K562 (cell line): ENCODE measurements around the gene MYH7. TPM values are rescaled to one million over a fixed set of nuclear protein-coding genes. Genes with fewer than 3 reads are reported as not detected.

ENCODE experiments used
- ATAC-seq: fragments of 200-7000 bp; cut with Tn5 transposase; 3 replicates; pipeline ENCODE4 v1.9.1; 2020; ENCODE audit warnings: moderate library complexity
- BruUV-seq: library from RNA; stranded (reverse); fragments of 400-500 nt; replicated peaks from 2 replicates; lab custom pipeline; 2021; lab: Mats Ljungman, UMichigan
- CTCF ChIA-PET: fragments of 300-600 bp; formaldehyde crosslinking; extraction: SDS; loops from one replicate; lab custom pipeline; 2021; ENCODE audit warnings: low intra/inter-chr PET ratio; lab: Yijun Ruan, JAX
- POLR2A ChIA-PET: fragments of 300-600, 350-650 bp; sonication (Branson Sonifier 250); formaldehyde crosslinking; extraction: SDS; loops from one replicate; lab custom pipeline; 2021; ENCODE audit warnings: antibody characterized with exemption, inconsistent platforms; lab: Yijun Ruan, JAX
- DNase-seq, 4 experiments: peaks; one replicate each; pipeline versions ENCODE4 v3.0.0 to v3.0.0-alpha.2; 2011 to 2018; ENCODE audit warnings: low spot score in 3 of 4, mixed read lengths in 3 of 4; ENCODE audit errors: extremely low read depth in 1 of 4
- FAIRE-seq: peaks from 2 replicates; lab custom pipeline; 2011; peaks lifted over from hg19 to GRCh38; lab: Jason Lieb, UNC
- H2AFZ ChIP-seq: 2 replicates; pipeline ENCODE4 v1.6.0; 2011; ENCODE audit warnings: low read depth, low read length, control low read depth, inconsistent platforms
- H3K27ac ChIP-seq: fragments of 200-600 bp; 3 replicates; pipeline ENCODE4 v1.8.0; 2011; ENCODE audit warnings: low read depth, mild to moderate bottlenecking, control low read depth, inconsistent platforms, low read length, moderate library complexity, mixed read lengths; ENCODE audit errors: extremely low read depth
- H3K27me3 ChIP-seq, 2 experiments: fragments of 300-600 bp in 1 of 2; 2 replicates in 1 of 2; 3 replicates in 1 of 2; pipeline versions ENCODE4 v1.6.0 to v1.8.0; 2011; ENCODE audit warnings: inconsistent platforms in 2 of 2, low read length in 2 of 2, mild to moderate bottlenecking in 1 of 2, mixed read lengths in 1 of 2, moderate library complexity in 1 of 2; ENCODE audit not compliant: control insufficient read depth in 2 of 2, insufficient read depth in 2 of 2
- H3K36me3 ChIP-seq: fragments of 300-600 bp; 3 replicates; pipeline ENCODE4 v1.8.0; 2011; ENCODE audit warnings: mild to moderate bottlenecking, low read length, inconsistent platforms; ENCODE audit not compliant: control insufficient read depth, insufficient read depth
- H3K4me1 ChIP-seq, 2 experiments: fragments of 200-600 bp in 1 of 2; replicated peaks in 1 of 2; 2 replicates in 1 of 2; 3 replicates in 1 of 2; pipeline versions ENCODE4 v1.5.1 to v1.8.0; 2011; ENCODE audit warnings: inconsistent platforms in 2 of 2, low read length in 2 of 2, mild to moderate bottlenecking in 1 of 2, mixed read lengths in 1 of 2, moderate library complexity in 1 of 2; ENCODE audit not compliant: control insufficient read depth in 2 of 2, insufficient read depth in 2 of 2
- H3K4me2 ChIP-seq: 2 replicates; pipeline ENCODE4 v1.6.1; 2011; ENCODE audit warnings: low read length, control low read depth, inconsistent platforms, mixed read lengths; ENCODE audit not compliant: insufficient read depth
- H3K4me3 ChIP-seq: fragments of 200-600 bp; sonication (generic), shearing (Covaris generic); 2 replicates; pipeline ENCODE4 v1.5.1; 2016; ENCODE audit warnings: control low read depth, inconsistent platforms
- H3K79me2 ChIP-seq: fragments of 200-600 bp; 3 replicates; pipeline ENCODE4 v1.8.0; 2011; ENCODE audit warnings: low read length, inconsistent platforms; ENCODE audit not compliant: control insufficient read depth, insufficient read depth
- H3K9ac ChIP-seq, 2 experiments: 2 replicates each; pipeline versions ENCODE4 v1.6.0 to v1.6.1; 2011; ENCODE audit warnings: low read depth in 2 of 2, low read length in 2 of 2, control low read depth in 1 of 2, inconsistent platforms in 1 of 2, mild to moderate bottlenecking in 1 of 2, mixed read lengths in 1 of 2; ENCODE audit not compliant: insufficient read depth in 1 of 2
- H3K9me1 ChIP-seq: one replicate; pipeline ENCODE4 v1.6.0; 2011; ENCODE audit warnings: inconsistent platforms, mild to moderate bottlenecking, low read length, moderate library complexity; ENCODE audit not compliant: control insufficient read depth, insufficient read depth
- H3K9me3 ChIP-seq: replicated peaks from 2 replicates; pipeline ENCODE4 v1.5.1; 2011; ENCODE audit warnings: low read depth, low read length, inconsistent platforms; ENCODE audit not compliant: control insufficient read depth, insufficient read depth
- H4K20me1 ChIP-seq: replicated peaks from 2 replicates; pipeline ENCODE4 v1.6.1; 2011; ENCODE audit warnings: low read length, inconsistent platforms, mixed read lengths; ENCODE audit not compliant: control insufficient read depth, insufficient read depth
- BACH1 ChIP-seq: fragments of 200-800 bp; sonication (Bioruptor generic); IDR thresholded peaks from 2 replicates; pipeline ENCODE4 v1.6.1; 2016; ENCODE audit warnings: missing genetic modification characterization, missing compliant biosample characterization
- ZEB2 ChIP-seq: fragments of 450-650 bp; IDR thresholded peaks from 2 replicates; pipeline ENCODE4 v1.6.1; 2016
- ZKSCAN1 ChIP-seq: fragments of 150-350 bp; IDR thresholded peaks from 2 replicates; pipeline ENCODE4 v1.6.1; 2016; ENCODE audit warnings: low read depth, low read length
- WGBS: fragments of 100-300 bp; shearing (Covaris generic); methylation state at CpG from one replicate; pipeline ENCODE4 v1.1.6; 2016; ENCODE audit warnings: low coverage, mixed read lengths; ENCODE audit not compliant: insufficient coverage; ENCODE audit errors: missing lambda C conversion rate; 5-methylcytosine and 5-hydroxymethylcytosine counted together
- in situ Hi-C: fragments of 300-500 bp; cut with MboI; formaldehyde crosslinking; loops from 4 replicates; pipeline ENCODE4 v1.15.0; 2018; ENCODE audit warnings: inconsistent platforms, mixed read lengths
- intact Hi-C: fragments of 100-400 bp; cut with micrococcal nuclease; formaldehyde crosslinking; loops from 2 replicates; pipeline ENCODE4 v1.14.2; 2022
- polyA plus RNA-seq, 8 experiments: library from polyadenylated mRNA; depleted of rRNA in 4 of 8; stranded (reverse) in 5 of 8; unstranded in 3 of 8; fragments of >200 nt; fragmentation: Nextera tagmentation in 2 of 8; fragmentation: Illumina TruSeq in 1 of 8; extraction: Ambion mirVana in 2 of 8; extraction: Trizol in 1 of 8; gene quantifications; 2 replicates each; pipeline versions ENCODE4 v1.2.1 to v1.2.3, GENCODE V29; 2011 to 2014; ENCODE audit warnings: inconsistent platforms in 1 of 8, missing spikeins in 1 of 8
- total RNA-seq, 7 experiments: library from RNA; depleted of rRNA in 6 of 7; stranded (reverse); fragments of >200 nt in 6 of 7; fragmentation: Illumina TruSeq in 2 of 7; extraction: Trizol in 2 of 7; gene quantifications; 2 replicates each; pipeline versions ENCODE4 v1.2.1 to v1.2.3, GENCODE V29; 2011 to 2021; ENCODE audit warnings: low replicate concordance in 1 of 7

MYH7 gene
- total and polyA plus RNA-seq, 9 of the 15 experiments (the other 6 are each of a cell fraction or from before 2014, with no cell fraction given), result not detected

- WGBS, result 51% methylated on average over 7 of the region's 8 CpGs
- Histone ChIP-seq H3K9me1 (no peaks in the 10 kb centered on the region), H3K4me1 (peaks cover 26 to 44% of the 10 kb centered on the region in 2 experiments; a peak in 4 of 5 replicates), H3K27me3 (peaks cover 0 to 9% of the 10 kb centered on the region in 2 experiments; a peak in 2 of 5 replicates), H3K9me3 (no peaks in the 10 kb centered on the region)
- TF ChIP-seq BACH1 (tag) (0 out of 2 replicates have a peak, but pooled peaks have one; percentile 15), ZEB2 (no peak), ZKSCAN1 (peak; percentile 72)
- TF ChIP-seq, all 486 proteins: peak for 2
- intact Hi-C loops (no loop called here), in situ Hi-C loops (no loop called here)
- POLR2A ChIA-PET, result interaction anchor here (0.6 to 1.1 kb wide), 4 partner anchors 14 to 232 kb away, joined by 3 to 4 read pairs (median 4); no protein-coding TSS in a partner anchor
- FAIRE-seq (no peak), DNase-seq (no peak), ATAC-seq (peak; percentile 56)
- Histone ChIP-seq H3K79me2 (no peaks in the 10 kb centered on the region), H3K4me3 (no peak overlapping the region), H3K4me2 (peak overlapping the region; percentile 58), H3K9ac (peak overlapping the region in 1 of 2 experiments; percentile 12; a peak in 2 of 4 replicates), H4K20me1 (no peaks in the 10 kb centered on the region), H3K27ac (peak overlapping the region; percentile 62), H2AFZ (peak overlapping the region; percentile 82), H3K36me3 (no peaks in the 10 kb centered on the region)
- no TSS peak for BruUV-seq
- CTCF ChIA-PET, result no interaction called here
These were observed 2.0 kb upstream of the MYH7 start for GRCh38 chr14:23437133-23438100.
